ENCODE results near the gene RNF224. TPM values are rescaled to one million over a fixed set of nuclear protein-coding genes. Genes with fewer than 3 reads are reported as not detected.

RNF224 gene
- total and polyA plus RNA-seq, 12 donors = 0.06 TPM; not detected in 11

DNA sequence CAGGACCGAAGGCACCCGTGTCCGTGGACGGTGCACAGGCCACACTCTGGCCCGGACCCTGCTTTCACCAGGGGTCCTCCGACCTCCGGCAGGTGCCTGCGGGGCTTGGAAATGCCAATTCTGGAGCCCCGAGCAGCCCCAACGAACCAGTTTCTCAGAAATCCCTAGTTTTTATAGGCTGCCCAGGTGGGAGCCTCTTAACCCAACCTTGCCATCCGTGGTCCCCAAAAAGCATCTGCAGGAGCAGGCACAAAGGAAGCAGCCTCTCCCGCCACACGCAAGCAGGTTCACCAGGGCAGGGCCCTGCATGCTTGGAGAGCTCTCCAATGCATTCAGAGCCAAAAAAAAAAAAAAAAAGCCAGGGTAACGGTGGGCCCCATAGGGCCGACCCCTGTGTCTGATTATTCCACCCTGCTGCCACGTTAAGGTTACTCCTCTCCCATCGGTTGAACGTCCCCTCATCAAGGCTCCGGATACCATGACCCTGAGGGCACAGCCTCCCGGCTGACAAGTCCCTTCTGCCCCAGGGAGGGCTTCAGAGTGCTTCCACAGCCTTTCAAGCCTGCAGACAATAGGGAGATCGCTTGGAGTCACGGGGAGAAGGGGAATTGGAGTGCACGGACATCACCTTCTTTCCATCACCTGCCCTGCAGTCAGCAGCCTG is 26.0 kb upstream of the RNF224 start:
- Histone ChIP-seq H3K4me3 (peak overlapping the region in 3 of 4 donors; percentile 14 to 61 (median 59)), H3K27ac (peak overlapping the region in 4 of 5 donors; percentile 52 to 86 (median 70)), H3K4me1 (replicated peaks in 1 of 2) (peaks cover 15 to 64% of the 10 kb centered on the region in 2 donors), H3K27me3 (no peaks in the 10 kb centered on the region), H3K9me3 (replicated peaks in 1 of 3) (no peaks in the 10 kb centered on the region), H3K36me3 (replicated peaks in 1 of 2) (no peaks in the 10 kb centered on the region)
- TF ChIP-seq CTCF (IDR thresholded peaks at IDR 0.05) = no peak
- TF ChIP-seq POLR2A (IDR thresholded peaks at IDR 0.05) = peak in 1 of 2 donors; percentile 30
- no peak for DNase-seq
- intact Hi-C loops (cut with DNase I) = no loop called here
- WGBS, 4 donors = 15 to 18% (median 17%) methylated on average over 13 to 23 of the region's 23 CpGs

GRCh38 chr9:137202966-137203365 is 24.3 kb upstream of the RNF224 start:
- 69 to 82% (median 78%) methylated on average over 8 of the region's 8 CpGs for WGBS, 4 donors
- no peak for TF ChIP-seq CTCF (IDR thresholded peaks at IDR 0.05)
- no peak for TF ChIP-seq POLR2A (IDR thresholded peaks at IDR 0.05)
- Histone ChIP-seq H3K27me3 (no peaks in the 10 kb centered on the region), H3K9me3 (replicated peaks in 1 of 3) (no peaks in the 10 kb centered on the region), H3K36me3 (replicated peaks in 1 of 2) (no peaks in the 10 kb centered on the region), H3K4me3 (no peak overlapping the region), H3K27ac (no peak overlapping the region), H3K4me1 (replicated peaks in 1 of 2) (peaks cover 15 to 64% of the 10 kb centered on the region in 2 donors)
- intact Hi-C loops (cut with DNase I) = no loop called here
- DNase-seq = no peak

GRCh38 chr9:137204731-137205125 is 22.6 kb upstream of the RNF224 start:
- peaks cover 15 to 47% of the 10 kb centered on the region in 2 donors for H3K4me1 ChIP-seq (replicated peaks in 1 of 2)
- intact Hi-C loops (cut with DNase I) = no loop called here
- 10 to 28% (median 15%) methylated on average over 11 to 21 of the region's 21 CpGs for WGBS, 4 donors

More at GRCh38 chr9:137204731-137205125, 22.6 kb upstream of the RNF224 start:
- Histone ChIP-seq H3K36me3 (replicated peaks in 1 of 2) (no peaks in the 10 kb centered on the region), H3K27ac (peak overlapping the region in 4 of 5 donors; percentile 70 to 97 (median 78)), H3K4me3 (peak overlapping the region; percentile 44 to 98 (median 76)), H3K27me3 (no peaks in the 10 kb centered on the region), H3K9me3 (replicated peaks in 1 of 3) (no peaks in the 10 kb centered on the region)
- DNase-seq = no peak
- TF ChIP-seq CTCF (IDR thresholded peaks at IDR 0.05) = no peak
- TF ChIP-seq POLR2A (IDR thresholded peaks at IDR 0.05) = no peak

Data from adrenal gland (tissue), 12 donors.